Measurements from ENCODE around the gene ADAMTS20. TPM values are rescaled to one million over a fixed set of nuclear protein-coding genes. Genes with fewer than 3 reads are reported as not detected.
"Not testable (repeated sequence)": the region's sequence is repeated elsewhere in the genome, so short reads cannot be mapped to it uniquely, and the experiment has no call there.

ADAMTS20 gene
- total RNA-seq, 4 donors from 2014 or later = not detected

- WGBS, 2 donors (ENCODE audit: low coverage in 1 of 2) = 82 to 92% methylated on average over 3 of the region's 3 CpGs
- Histone ChIP-seq H3K9me3 (no peaks in the 10 kb centered on the region), H3K27me3 (no peaks in the 10 kb centered on the region), H3K4me1 (no peaks in the 10 kb centered on the region), H3K27ac (no peak overlapping the region), H3K4me3 (no peak overlapping the region), H3K36me3 (no peaks in the 10 kb centered on the region)
- no peak for TF ChIP-seq POLR2AphosphoS5 (IDR thresholded peaks at IDR 0.05)
- no peak for TF ChIP-seq EP300 (IDR thresholded peaks at IDR 0.05; ENCODE audit: low read depth)
- no peak for TF ChIP-seq POLR2A (IDR thresholded peaks at IDR 0.05)
- no peak for TF ChIP-seq CTCF (IDR thresholded peaks at IDR 0.05)
- in situ Hi-C loops (cut with MboI; ENCODE audit: low pct_ligation_motif_present in 1 of 4, low pct_unique_long_range_greater_than_20kb in 1 of 4, low sequenced_read_pairs in 3 of 4) (no loop called here), intact Hi-C loops (cut with DNase I; ENCODE audit: low total_unique reads) (loop anchor here (1.0 kb wide), 1 partner anchor 20 kb away; no protein-coding TSS in a partner anchor)
- no peak for DNase-seq
Measured at GRCh38 chr12:43544703-43545102, 7.3 kb downstream of the ADAMTS20 start.

GRCh38 chr12:43540470-43540869, 11.5 kb downstream of the ADAMTS20 start:
- Histone ChIP-seq H3K36me3 (no peaks in the 10 kb centered on the region), H3K27me3 (no peaks in the 10 kb centered on the region), H3K4me3 (no peak overlapping the region), H3K4me1 (no peaks in the 10 kb centered on the region), H3K9me3 (no peaks in the 10 kb centered on the region), H3K27ac (no peak overlapping the region)
- DNase-seq = no peak
- no peak for TF ChIP-seq CTCF (IDR thresholded peaks at IDR 0.05)
- no peak for TF ChIP-seq EP300 (IDR thresholded peaks at IDR 0.05; ENCODE audit: low read depth)
- TF ChIP-seq POLR2A (IDR thresholded peaks at IDR 0.05) = no peak
- no peak for TF ChIP-seq POLR2AphosphoS5 (IDR thresholded peaks at IDR 0.05)
- intact Hi-C loops (cut with DNase I; ENCODE audit: low total_unique reads) = no loop called here
- in situ Hi-C loops (cut with MboI; ENCODE audit: low pct_ligation_motif_present in 1 of 4, low pct_unique_long_range_greater_than_20kb in 1 of 4, low sequenced_read_pairs in 3 of 4) = no loop called here

- H3K4me1 ChIP-seq; H3K36me3 ChIP-seq; H3K27me3 ChIP-seq; DNase-seq; H3K9me3 ChIP-seq; H3K27ac ChIP-seq; H3K4me3 ChIP-seq; intact Hi-C loops (cut with DNase I; ENCODE audit: low total_unique reads); in situ Hi-C loops (cut with MboI; ENCODE audit: low pct_ligation_motif_present in 1 of 4, low pct_unique_long_range_greater_than_20kb in 1 of 4, low sequenced_read_pairs in 3 of 4): not testable (repeated sequence)
Measured at GRCh38 chr12:43537675-43538074, 14.3 kb downstream of the ADAMTS20 start.

- Histone ChIP-seq H3K27ac (no peak overlapping the region), H3K9me3 (no peaks in the 10 kb centered on the region), H3K4me3 (no peak overlapping the region), H3K36me3 (no peaks in the 10 kb centered on the region), H3K4me1 (no peaks in the 10 kb centered on the region), H3K27me3 (no peaks in the 10 kb centered on the region)
- TF ChIP-seq CTCF (IDR thresholded peaks at IDR 0.05) = no peak
- no peak for TF ChIP-seq POLR2AphosphoS5 (IDR thresholded peaks at IDR 0.05)
- TF ChIP-seq EP300 (IDR thresholded peaks at IDR 0.05; ENCODE audit: low read depth) = no peak
- TF ChIP-seq POLR2A (IDR thresholded peaks at IDR 0.05) = no peak
- intact Hi-C loops (cut with DNase I; ENCODE audit: low total_unique reads) = no loop called here
- in situ Hi-C loops (cut with MboI; ENCODE audit: low pct_ligation_motif_present in 1 of 4, low pct_unique_long_range_greater_than_20kb in 1 of 4, low sequenced_read_pairs in 3 of 4) = no loop called here
- DNase-seq = no peak
- WGBS, 2 donors (ENCODE audit: low coverage in 1 of 2) = 57 to 59% methylated on average over 1 to 3 of the region's 3 CpGs
Measured at GRCh38 chr12:43516045-43516444, 36.0 kb downstream of the ADAMTS20 start.

- Histone ChIP-seq H3K27me3 (no peaks in the 10 kb centered on the region), H3K4me3 (no peak overlapping the region), H3K27ac (no peak overlapping the region), H3K4me1 (no peaks in the 10 kb centered on the region), H3K36me3 (no peaks in the 10 kb centered on the region), H3K9me3 (no peaks in the 10 kb centered on the region)
- 47 to 62% methylated on average over 2 of the region's 2 CpGs for WGBS, 2 donors (ENCODE audit: low coverage in 1 of 2)
- in situ Hi-C loops (cut with MboI; ENCODE audit: low pct_ligation_motif_present in 1 of 4, low pct_unique_long_range_greater_than_20kb in 1 of 4, low sequenced_read_pairs in 3 of 4) = no loop called here
- DNase-seq = no peak
- TF ChIP-seq EP300 (IDR thresholded peaks at IDR 0.05; ENCODE audit: low read depth) = no peak
- no peak for TF ChIP-seq POLR2AphosphoS5 (IDR thresholded peaks at IDR 0.05)
- intact Hi-C loops (cut with DNase I; ENCODE audit: low total_unique reads) = no loop called here
Measured at GRCh38 chr12:43501703-43502102, 50.3 kb downstream of the ADAMTS20 start.
